ENCODE data around the gene PRR15L.

The PRR15L gene

DNA sequence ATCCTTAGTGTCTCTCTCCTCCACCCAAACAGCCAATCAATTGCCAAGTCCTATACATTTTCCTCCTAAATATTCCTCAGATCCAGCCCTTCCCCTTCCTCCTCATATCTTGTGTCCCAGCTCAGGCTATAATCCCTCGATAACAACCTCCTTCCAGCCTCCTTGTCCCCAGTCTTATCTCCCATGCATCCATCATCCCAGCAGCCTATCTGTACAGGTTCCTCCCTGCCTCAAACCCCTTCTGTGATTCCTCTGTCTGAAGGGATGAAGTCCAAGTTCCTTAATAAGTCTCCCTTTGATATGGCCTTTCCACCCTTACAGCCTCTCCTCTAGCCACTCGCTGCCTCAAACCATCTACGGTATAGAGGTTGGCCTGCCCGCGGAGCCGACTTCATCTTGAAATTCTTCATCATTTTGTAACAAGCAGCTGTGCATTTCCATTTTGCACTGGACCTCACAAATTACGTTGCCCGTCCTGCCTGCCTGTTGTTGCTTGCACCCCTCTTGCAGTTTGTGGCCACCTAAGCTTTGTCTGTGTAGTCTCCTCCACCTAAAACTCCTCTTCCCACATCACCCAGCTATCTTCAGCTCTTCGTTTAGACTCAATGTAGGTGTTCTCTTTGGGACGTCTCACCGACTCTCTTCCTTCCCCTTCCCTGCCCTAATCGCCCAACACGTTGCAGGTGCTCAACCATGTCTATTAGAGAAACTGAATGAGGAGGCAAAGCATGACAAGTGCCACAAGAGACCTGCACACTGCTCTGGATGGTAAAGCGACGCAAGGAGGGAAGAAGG, 12.4 kb upstream of the PRR15L start:
- TF ChIP-seq, protein P1, sequence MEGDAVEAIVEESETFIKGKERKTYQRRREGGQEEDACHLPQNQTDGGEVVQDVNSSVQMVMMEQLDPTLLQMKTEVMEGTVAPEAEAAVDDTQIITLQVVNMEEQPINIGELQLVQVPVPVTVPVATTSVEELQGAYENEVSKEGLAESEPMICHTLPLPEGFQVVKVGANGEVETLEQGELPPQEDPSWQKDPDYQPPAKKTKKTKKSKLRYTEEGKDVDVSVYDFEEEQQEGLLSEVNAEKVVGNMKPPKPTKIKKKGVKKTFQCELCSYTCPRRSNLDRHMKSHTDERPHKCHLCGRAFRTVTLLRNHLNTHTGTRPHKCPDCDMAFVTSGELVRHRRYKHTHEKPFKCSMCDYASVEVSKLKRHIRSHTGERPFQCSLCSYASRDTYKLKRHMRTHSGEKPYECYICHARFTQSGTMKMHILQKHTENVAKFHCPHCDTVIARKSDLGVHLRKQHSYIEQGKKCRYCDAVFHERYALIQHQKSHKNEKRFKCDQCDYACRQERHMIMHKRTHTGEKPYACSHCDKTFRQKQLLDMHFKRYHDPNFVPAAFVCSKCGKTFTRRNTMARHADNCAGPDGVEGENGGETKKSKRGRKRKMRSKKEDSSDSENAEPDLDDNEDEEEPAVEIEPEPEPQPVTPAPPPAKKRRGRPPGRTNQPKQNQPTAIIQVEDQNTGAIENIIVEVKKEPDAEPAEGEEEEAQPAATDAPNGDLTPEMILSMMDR (conservative IDR thresholded peaks at IDR 0.05; ENCODE audit: low read depth, low read length), result no peak
- DNase-seq (ENCODE audit: low read depth), result no peak
- peak overlapping the region; percentile 32 for H3K4me3 ChIP-seq (ENCODE audit: low read length)

DNA sequence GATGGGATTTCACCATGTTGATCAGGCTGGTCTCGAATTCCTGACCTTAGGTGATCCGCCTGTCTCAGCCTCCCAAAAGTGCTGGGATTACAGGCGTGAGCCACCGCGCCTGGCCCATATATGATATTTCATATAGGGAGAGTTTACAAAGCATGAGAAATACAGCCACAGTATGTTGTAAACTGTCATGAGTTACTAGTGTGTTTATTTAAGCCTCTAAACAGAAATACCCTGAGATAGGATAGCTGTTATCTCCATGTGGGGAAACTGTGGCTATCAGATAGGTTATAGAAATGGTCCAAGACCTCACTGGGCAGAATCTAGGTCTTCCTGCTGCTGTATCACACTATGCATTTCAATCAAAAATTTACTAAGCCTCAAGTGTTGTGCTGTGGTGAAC, 11.2 kb upstream of the PRR15L start:
- DNase-seq (ENCODE audit: low read depth), result no peak

DNA sequence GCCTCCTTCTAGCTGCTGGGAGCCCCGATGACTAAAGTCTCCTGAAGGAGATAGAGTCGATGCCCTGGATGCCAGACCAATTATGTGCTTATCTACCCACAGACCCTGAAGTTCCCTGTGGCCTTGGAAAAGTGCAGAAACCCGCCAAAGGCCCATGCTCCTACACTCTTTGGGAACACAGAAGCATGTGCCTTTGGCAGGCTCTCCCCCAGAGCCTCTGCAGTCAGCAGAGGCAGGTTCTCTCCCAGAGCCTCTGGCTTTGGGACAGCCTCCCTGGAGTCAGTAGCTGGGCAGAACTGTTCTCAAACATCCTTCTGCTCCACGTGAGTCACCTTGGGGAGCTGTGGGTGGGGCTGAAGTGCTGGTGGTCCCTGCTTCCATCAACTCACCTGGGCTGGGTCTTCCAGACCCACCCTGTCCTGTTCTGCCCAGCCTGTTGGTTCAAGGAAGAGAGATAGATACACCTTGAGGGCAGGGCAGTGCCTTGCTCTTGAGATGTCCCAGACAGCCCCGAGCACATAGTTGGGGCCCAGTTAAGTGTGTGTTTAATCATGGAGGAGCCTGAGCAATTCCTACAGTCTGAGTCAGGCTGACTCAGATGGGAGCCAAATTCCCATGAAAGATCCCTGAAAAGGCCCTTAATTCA, 10.0 kb upstream of the PRR15L start:
- TF ChIP-seq, protein P1 (conservative IDR thresholded peaks at IDR 0.05; ENCODE audit: low read depth, low read length), result no peak
- no peak overlapping the region for H3K4me3 ChIP-seq (ENCODE audit: low read length)
- DNase-seq (ENCODE audit: low read depth), result no peak

More for the DNA sequence above, 11.2 kb upstream of the PRR15L start:
- H3K4me3 ChIP-seq (ENCODE audit: low read length), result no peak overlapping the region
- TF ChIP-seq, protein P1 (conservative IDR thresholded peaks at IDR 0.05; ENCODE audit: low read depth, low read length), result no peak

DNA sequence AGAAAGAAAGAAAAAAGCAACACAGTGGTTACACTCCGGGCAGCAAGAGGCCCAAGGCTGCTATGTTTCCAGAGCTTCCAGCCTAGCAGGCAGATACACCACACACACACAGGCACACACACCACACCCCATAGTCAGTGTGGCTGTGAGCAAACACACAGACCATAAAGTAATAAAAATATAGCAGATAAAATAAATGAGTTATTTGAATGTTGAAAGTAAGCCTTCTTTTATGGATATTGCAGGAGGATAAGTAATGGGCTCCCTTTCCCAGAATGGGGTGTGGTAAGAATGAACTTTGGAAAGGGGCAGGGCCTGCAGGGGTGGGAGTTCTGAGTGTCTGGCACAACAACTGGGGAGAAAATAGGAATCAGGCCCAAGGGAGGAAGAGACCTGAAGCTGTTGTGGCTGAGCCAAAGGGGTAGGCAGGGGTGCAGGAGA, 8.4 kb upstream of the PRR15L start:
- DNase-seq (ENCODE audit: low read depth), result no peak
- H3K4me3 ChIP-seq (ENCODE audit: low read length), result no peak overlapping the region
- TF ChIP-seq, protein P1 (conservative IDR thresholded peaks at IDR 0.05; ENCODE audit: low read depth, low read length), result no peak

DNA sequence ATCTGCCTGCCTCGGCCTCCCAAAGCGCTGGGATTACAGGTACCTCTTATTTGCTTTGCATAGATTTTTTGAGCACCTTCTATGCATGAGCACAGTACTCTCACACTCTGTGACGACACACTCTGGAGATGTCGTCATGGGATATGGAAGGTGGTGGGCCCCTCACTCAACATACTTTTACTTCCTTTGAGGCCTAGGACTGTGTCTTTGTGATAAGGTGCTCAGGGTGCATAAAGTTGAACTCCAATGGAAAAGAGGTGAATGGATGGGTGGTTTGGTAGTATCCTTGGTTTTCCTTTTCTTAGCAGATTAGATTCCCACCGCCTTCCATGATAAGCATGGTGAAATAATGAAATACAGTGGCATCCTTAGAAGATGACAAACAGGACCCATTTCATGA, 7.2 kb upstream of the PRR15L start:
- TF ChIP-seq, protein P1 (conservative IDR thresholded peaks at IDR 0.05; ENCODE audit: low read depth, low read length), result no peak
- no peak overlapping the region for H3K4me3 ChIP-seq (ENCODE audit: low read length)
- no peak for DNase-seq (ENCODE audit: low read depth)

DNA sequence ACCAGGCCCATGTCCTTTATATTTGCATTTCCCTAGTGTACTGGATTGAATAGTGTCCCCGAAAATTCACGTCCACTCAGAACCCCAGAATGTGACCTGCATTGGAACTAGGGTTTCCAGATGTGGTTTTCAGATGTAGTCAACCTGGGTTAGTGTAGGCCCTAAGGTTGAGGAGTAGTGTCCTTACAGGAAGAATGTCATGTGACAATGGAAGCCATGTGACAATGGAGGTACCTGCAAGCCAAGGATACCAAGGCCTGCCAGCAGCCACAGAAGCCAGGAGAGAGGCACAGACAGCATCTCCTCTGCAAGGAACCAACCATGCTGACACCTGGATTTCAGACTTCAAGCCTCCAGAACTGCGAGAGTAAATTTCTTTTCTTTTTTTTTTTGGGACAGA, 5.2 kb upstream of the PRR15L start:
- H3K4me3 ChIP-seq (ENCODE audit: low read length), result no peak overlapping the region
- no peak for DNase-seq (ENCODE audit: low read depth)
- TF ChIP-seq, protein P1 (conservative IDR thresholded peaks at IDR 0.05; ENCODE audit: low read depth, low read length), result no peak

DNA sequence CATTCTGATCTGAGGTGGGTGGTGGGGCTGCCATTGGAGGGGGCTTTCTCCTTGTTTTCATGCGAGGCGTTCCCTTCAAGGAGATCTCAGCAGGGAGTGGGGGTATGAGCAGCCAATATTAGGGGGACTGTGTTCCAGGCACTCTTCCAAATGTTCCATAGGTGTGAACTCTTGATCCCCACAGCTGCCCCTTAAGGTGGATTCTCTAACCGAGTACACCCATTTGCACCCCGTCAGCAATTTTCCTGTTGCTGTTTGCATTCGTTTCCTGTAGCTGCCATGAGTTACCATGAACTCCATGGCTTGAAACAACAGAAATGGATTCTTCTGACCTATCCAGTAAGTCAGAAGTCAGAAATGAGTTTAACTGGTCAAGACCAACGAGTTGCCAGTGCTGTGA, 3.7 kb upstream of the PRR15L start:
- TF ChIP-seq, protein P1 (conservative IDR thresholded peaks at IDR 0.05; ENCODE audit: low read depth, low read length), result no peak
- H3K4me3 ChIP-seq (ENCODE audit: low read length), result no peak overlapping the region
- no peak for DNase-seq (ENCODE audit: low read depth)

All from retinal pigment epithelial cell (primary cell).